ENCODE data around the gene KRT81.

DNA sequence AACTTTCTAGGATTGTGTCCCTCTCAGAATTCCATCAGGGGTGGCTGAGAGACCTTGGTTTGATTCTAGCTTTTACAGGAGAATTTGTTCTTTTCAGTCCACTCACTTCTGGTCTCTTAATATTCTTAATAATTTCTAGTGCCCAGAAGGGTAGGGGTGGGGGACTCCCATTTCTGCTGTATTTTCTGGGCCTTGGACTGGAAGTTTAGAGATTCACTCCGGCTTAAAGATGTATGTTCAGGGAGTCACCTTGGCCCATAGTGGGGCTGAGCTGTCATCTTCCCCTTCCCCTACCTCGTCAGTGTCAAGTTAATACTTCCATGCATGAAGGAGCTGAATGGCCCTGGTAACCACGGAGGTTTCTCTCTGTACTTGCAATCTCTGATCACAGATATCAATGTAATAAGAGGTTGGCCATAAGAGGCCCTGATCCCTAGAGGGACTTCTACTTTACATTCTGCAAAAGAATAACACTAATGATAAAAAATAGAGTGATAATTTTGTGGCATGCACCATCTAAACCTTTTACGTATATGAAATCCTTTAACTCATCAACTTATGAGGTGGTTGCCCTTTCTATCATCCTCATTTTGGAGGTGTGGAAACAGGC lies 6.7 kb downstream of the KRT81 start:
- TF ChIP-seq, protein P1, sequence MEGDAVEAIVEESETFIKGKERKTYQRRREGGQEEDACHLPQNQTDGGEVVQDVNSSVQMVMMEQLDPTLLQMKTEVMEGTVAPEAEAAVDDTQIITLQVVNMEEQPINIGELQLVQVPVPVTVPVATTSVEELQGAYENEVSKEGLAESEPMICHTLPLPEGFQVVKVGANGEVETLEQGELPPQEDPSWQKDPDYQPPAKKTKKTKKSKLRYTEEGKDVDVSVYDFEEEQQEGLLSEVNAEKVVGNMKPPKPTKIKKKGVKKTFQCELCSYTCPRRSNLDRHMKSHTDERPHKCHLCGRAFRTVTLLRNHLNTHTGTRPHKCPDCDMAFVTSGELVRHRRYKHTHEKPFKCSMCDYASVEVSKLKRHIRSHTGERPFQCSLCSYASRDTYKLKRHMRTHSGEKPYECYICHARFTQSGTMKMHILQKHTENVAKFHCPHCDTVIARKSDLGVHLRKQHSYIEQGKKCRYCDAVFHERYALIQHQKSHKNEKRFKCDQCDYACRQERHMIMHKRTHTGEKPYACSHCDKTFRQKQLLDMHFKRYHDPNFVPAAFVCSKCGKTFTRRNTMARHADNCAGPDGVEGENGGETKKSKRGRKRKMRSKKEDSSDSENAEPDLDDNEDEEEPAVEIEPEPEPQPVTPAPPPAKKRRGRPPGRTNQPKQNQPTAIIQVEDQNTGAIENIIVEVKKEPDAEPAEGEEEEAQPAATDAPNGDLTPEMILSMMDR (IDR thresholded peaks at IDR 0.05; ENCODE audit: low read depth, low read length), result no peak
- TF ChIP-seq MYC (IDR thresholded peaks at IDR 0.05; ENCODE audit: low read depth, low read length) (no peak), POLR2A (IDR thresholded peaks at IDR 0.05; ENCODE audit: extremely low read depth, insufficient read length) (no peak)
- TF ChIP-seq, protein P2, sequence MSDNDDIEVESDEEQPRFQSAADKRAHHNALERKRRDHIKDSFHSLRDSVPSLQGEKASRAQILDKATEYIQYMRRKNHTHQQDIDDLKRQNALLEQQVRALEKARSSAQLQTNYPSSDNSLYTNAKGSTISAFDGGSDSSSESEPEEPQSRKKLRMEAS (IDR thresholded peaks at IDR 0.05; ENCODE audit: low read depth, low read length), result no peak

Measured in NB4 (cell line).